D721Med (cell line): ENCODE results near the gene SEPTIN7.

Experiments used
- DNase-seq: peaks from one replicate; pipeline ENCODE4 v3.0.0; 2011; ENCODE audit warnings: low spot score; ENCODE audit not compliant: insufficient read length
- FAIRE-seq: peaks from 2 replicates; lab custom pipeline; 2011; peaks lifted over from hg19 to GRCh38; lab: Jason Lieb, UNC
- CTCF ChIP-seq: IDR thresholded peaks from 2 replicates; pipeline ENCODE4 v1.5.1; 2012; ENCODE audit warnings: mild to moderate bottlenecking, control low read depth; ENCODE audit not compliant: insufficient read depth; ENCODE audit errors: missing control alignments

SEPTIN7 gene

GRCh38 chr7:35828817-35829216, 28.0 kb downstream of the SEPTIN7 start:
- TF ChIP-seq CTCF: no peak
- FAIRE-seq: no peak
- no peak for DNase-seq

- FAIRE-seq: no peak
These were observed 30.4 kb downstream of the SEPTIN7 start for GRCh38 chr7:35831208-35831607.

GRCh38 chr7:35839860-35840854, 39.3 kb downstream of the SEPTIN7 start:
- no peak for DNase-seq
- FAIRE-seq: no peak
- no peak for TF ChIP-seq CTCF

More at GRCh38 chr7:35831208-35831607, 30.4 kb downstream of the SEPTIN7 start:
- TF ChIP-seq CTCF: no peak
- DNase-seq: no peak

GRCh38 chr7:35846816-35847412, 46.1 kb downstream of the SEPTIN7 start:
- no peak for TF ChIP-seq CTCF
- no peak for DNase-seq
- no peak for FAIRE-seq

- no peak for DNase-seq
- FAIRE-seq: no peak
- no peak for TF ChIP-seq CTCF
These were observed 47.9 kb downstream of the SEPTIN7 start for GRCh38 chr7:35848725-35849124.

GRCh38 chr7:35849158-35849831, 48.4 kb downstream of the SEPTIN7 start:
- no peak for FAIRE-seq
- TF ChIP-seq CTCF: no peak
- DNase-seq: no peak
